GM21515 (cell line): ENCODE data around the gene DDX49.
"Not testable (repeated sequence)": the region's sequence is repeated elsewhere in the genome, so short reads cannot be mapped to it uniquely, and the experiment has no call there.

Experiments used
- ATAC-seq: cut with Tn5 transposase; IDR thresholded peaks from one replicate; pipeline ENCODE4 v1.9.1; 2021; ENCODE audit not compliant: unreplicated experiment

Gene DDX49

GRCh38 chr19:18895038-18895823 is 24.3 kb upstream of the DDX49 start:
- no peak for ATAC-seq

GRCh38 chr19:18895824-18896341 is 23.6 kb upstream of the DDX49 start, which contains the start of gene CERS1:
CERS1 (minus strand) TSS chr19:18896158; CDS start chr19:18896072, 86 bp downstream.
- ATAC-seq = no peak

GRCh38 chr19:18896421-18896841 is 23.1 kb upstream of the DDX49 start:
- ATAC-seq = no peak

GRCh38 chr19:18897094-18898029 is 22.2 kb upstream of the DDX49 start:
- no peak for ATAC-seq

GRCh38 chr19:18898081-18898606 is 21.4 kb upstream of the DDX49 start:
- no peak for ATAC-seq

GRCh38 chr19:18898607-18899408 is 20.7 kb upstream of the DDX49 start:
- ATAC-seq = no peak

GRCh38 chr19:18899624-18900560 is 19.6 kb upstream of the DDX49 start:
- no peak for ATAC-seq

- ATAC-seq = no peak
These were observed 18.6 kb upstream of the DDX49 start for GRCh38 chr19:18900700-18901481.

GRCh38 chr19:18901491-18901890 is 18.0 kb upstream of the DDX49 start:
- ATAC-seq = no peak

GRCh38 chr19:18902519-18902918 is 17.0 kb upstream of the DDX49 start:
- ATAC-seq = not testable (repeated sequence)

GRCh38 chr19:18903156-18904037 is 16.1 kb upstream of the DDX49 start:
- no peak for ATAC-seq

GRCh38 chr19:18904334-18905057 is 15.0 kb upstream of the DDX49 start:
- ATAC-seq = no peak

GRCh38 chr19:18905058-18905456 is 14.5 kb upstream of the DDX49 start:
- ATAC-seq = no peak

GRCh38 chr19:18905513-18906236 is 13.8 kb upstream of the DDX49 start:
- ATAC-seq = no peak

- ATAC-seq = no peak
These were observed 12.7 kb upstream of the DDX49 start for GRCh38 chr19:18906605-18907519.
